CD4-positive, alpha-beta T cell (primary cell): ENCODE data around the gene PKP1. TPM values are rescaled to one million over a fixed set of nuclear protein-coding genes. Genes with fewer than 3 reads are reported as not detected.
A peak's percentile ranks its signal among the peaks of the same experiment; 100 is the strongest.

Source experiments
- ATAC-seq: fragments of 200-7000 bp; cut with Tn5 transposase; one replicate; pipeline ENCODE4 v1.10.0; 2022; ENCODE audit warnings: mild to moderate bottlenecking; ENCODE audit not compliant: poor library complexity
- CTCF ChIA-PET: fragments of 350-600 bp; sonication (Branson Sonifier 250); formaldehyde crosslinking; loops from one replicate; lab custom pipeline; 2021; ENCODE audit warnings: antibody characterized with exemption, inconsistent platforms; lab: Charles Lee
- POLR2A ChIA-PET: fragments of 350-600 bp; sonication (Branson Sonifier 250); formaldehyde crosslinking; loops from one replicate; lab custom pipeline; 2021; ENCODE audit warnings: antibody characterized with exemption, inconsistent platforms; lab: Charles Lee
- DNase-seq, 14 experiments: peaks; one replicate each; pipeline ENCODE4 v3.0.0-alpha.2; 2013 to 2020; ENCODE audit warnings: mixed read lengths in 2 of 14
- H3K27ac ChIP-seq, 2 donors: one replicate each; pipeline versions ENCODE4 v1.5.1 to v1.7.0; 2013; ENCODE audit warnings: low read length in 2 of 2, low read depth in 1 of 2, mild to moderate bottlenecking in 1 of 2
- H3K27me3 ChIP-seq, 2 experiments: 1 replicate in 1 of 2; 2 replicates in 1 of 2; pipeline versions ENCODE4 v1.6.1 to v1.7.0; 2013; ENCODE audit warnings: low read length in 2 of 2, control low read depth in 1 of 2, mild to moderate bottlenecking in 1 of 2, moderate library complexity in 1 of 2; ENCODE audit not compliant: insufficient read depth in 2 of 2, control insufficient read depth in 1 of 2
- H3K36me3 ChIP-seq: one replicate; pipeline ENCODE4 v1.6.1; 2013; ENCODE audit warnings: low read length, control low read depth; ENCODE audit not compliant: insufficient read depth
- H3K4me1 ChIP-seq: one replicate; pipeline ENCODE4 v1.6.1; 2013; ENCODE audit warnings: low read length, control low read depth; ENCODE audit not compliant: insufficient read depth
- H3K4me3 ChIP-seq: one replicate; pipeline ENCODE4 v1.5.1; 2013; ENCODE audit warnings: mild to moderate bottlenecking, low read length, moderate library complexity
- H3K9me3 ChIP-seq, 2 experiments: 1 replicate in 1 of 2; 2 replicates in 1 of 2; pipeline versions ENCODE4 v1.6.1 to v1.7.0; 2013; ENCODE audit warnings: low read length in 2 of 2, mild to moderate bottlenecking in 2 of 2, control low read depth in 1 of 2, moderate library complexity in 1 of 2; ENCODE audit not compliant: control insufficient read depth in 1 of 2, insufficient read depth in 1 of 2
- H3K27ac Mint-ChIP-seq: one replicate; pipeline ENCODE4 v1.8.0; 2020; ENCODE audit warnings: mixed read lengths
- H3K27me3 Mint-ChIP-seq: one replicate; pipeline ENCODE4 v1.8.0; 2021; ENCODE audit warnings: mixed read lengths
- H3K36me3 Mint-ChIP-seq: one replicate; pipeline ENCODE4 v1.8.0; 2021; ENCODE audit warnings: low read depth, mixed read lengths
- H3K4me1 Mint-ChIP-seq: one replicate; pipeline ENCODE4 v1.8.0; 2021; ENCODE audit warnings: low read depth, mixed read lengths
- H3K4me3 Mint-ChIP-seq: one replicate; pipeline ENCODE4 v1.8.0; 2020; ENCODE audit warnings: mild to moderate bottlenecking, mixed read lengths
- H3K9me3 Mint-ChIP-seq: one replicate; pipeline ENCODE4 v1.8.0; 2020; ENCODE audit warnings: mixed read lengths
- CTCF ChIP-seq: fragments of 200-600 bp; IDR thresholded peaks from one replicate; pipeline ENCODE4 v1.8.0; 2022; ENCODE audit warnings: antibody characterized with exemption, mild to moderate bottlenecking
- intact Hi-C, 2 experiments: fragments of 100-400 bp; cut with DNase I in 1 of 2; cut with micrococcal nuclease in 1 of 2; formaldehyde crosslinking; loops; one replicate each; pipeline versions ENCODE4 v1.15.1 to v1.9.0; 2023 to 2025; cut with DNase I, micrococcal nuclease
- total RNA-seq, 174 experiments: library from RNA in 2 of 174; stranded (reverse) in 2 of 174; gene quantifications; one replicate each; pipeline ENCODE4 v1.2.3 and lab custom pipeline; 2021 to 2026

The PKP1 gene
- total RNA-seq, 2 experiments from 2014 or later, result not detected

GRCh38 chr1:201311356-201312011 lies 28.2 kb downstream of the PKP1 start:
- Mint-ChIP-seq H3K9me3 (no peaks in the 10 kb centered on the region), H3K4me1 (no peaks in the 10 kb centered on the region), H3K27ac (no peak overlapping the region), H3K27me3 (peaks cover 35% of the 10 kb centered on the region), H3K36me3 (no peaks in the 10 kb centered on the region), H3K4me3 (no peak overlapping the region)
- H3K36me3 ChIP-seq, result no peaks in the 10 kb centered on the region
- ChIA-PET POLR2A (no interaction called here), CTCF (no interaction called here)
- H3K4me1 ChIP-seq, result no peaks in the 10 kb centered on the region
- ATAC-seq, result no peak
- no peaks in the 10 kb centered on the region for H3K9me3 ChIP-seq
- DNase-seq, result peak in 1 of 14 experiments; percentile 29
- intact Hi-C loops, result no loop called here
- H3K27me3 ChIP-seq, result peaks cover 6 to 11% of the 10 kb centered on the region in 2 experiments
- no peak overlapping the region for H3K27ac ChIP-seq
- no peak overlapping the region for H3K4me3 ChIP-seq
- no peak for TF ChIP-seq CTCF

- POLR2A ChIA-PET, result no interaction called here
- no peaks in the 10 kb centered on the region for H3K4me1 ChIP-seq
- Mint-ChIP-seq H3K27me3 (peaks cover 35% of the 10 kb centered on the region), H3K4me1 (no peaks in the 10 kb centered on the region), H3K36me3 (no peaks in the 10 kb centered on the region), H3K27ac (no peak overlapping the region), H3K9me3 (no peaks in the 10 kb centered on the region), H3K4me3 (no peak overlapping the region)
- no peak for ATAC-seq
- no peak for DNase-seq
- no peak overlapping the region for H3K4me3 ChIP-seq
- H3K27ac ChIP-seq, result no peak overlapping the region
- peaks cover 6 to 11% of the 10 kb centered on the region in 2 experiments for H3K27me3 ChIP-seq
- no peaks in the 10 kb centered on the region for H3K36me3 ChIP-seq
- no peak for TF ChIP-seq CTCF
- CTCF ChIA-PET, result no interaction called here
- intact Hi-C loops, result no loop called here
- no peaks in the 10 kb centered on the region for H3K9me3 ChIP-seq
Observed at GRCh38 chr1:201312298-201312697, 29.0 kb downstream of the PKP1 start.

- no peak for ATAC-seq
- POLR2A ChIA-PET, result no interaction called here
- CTCF ChIA-PET, result no interaction called here
- Mint-ChIP-seq H3K27me3 (peaks cover 33% of the 10 kb centered on the region), H3K27ac (no peak overlapping the region), H3K9me3 (no peaks in the 10 kb centered on the region), H3K4me1 (no peaks in the 10 kb centered on the region), H3K36me3 (no peaks in the 10 kb centered on the region), H3K4me3 (no peak overlapping the region)
- DNase-seq, result no peak
- H3K27ac ChIP-seq, result no peak overlapping the region
- H3K9me3 ChIP-seq, result no peaks in the 10 kb centered on the region
- peaks cover 6 to 11% of the 10 kb centered on the region in 2 experiments for H3K27me3 ChIP-seq
- H3K4me3 ChIP-seq, result no peak overlapping the region
- no peak for TF ChIP-seq CTCF
- H3K36me3 ChIP-seq, result no peaks in the 10 kb centered on the region
- no peaks in the 10 kb centered on the region for H3K4me1 ChIP-seq
- intact Hi-C loops, result no loop called here
Observed at GRCh38 chr1:201313086-201313485, 29.8 kb downstream of the PKP1 start.
